Hematopoietic multipotent progenitor cell (in vitro differentiated cells): ENCODE results near the gene KRTAP10-12. TPM values are rescaled to one million over a fixed set of nuclear protein-coding genes. Genes with fewer than 3 reads are reported as not detected.

Experiments
- DNase-seq, 3 donors: peaks; one replicate each; pipeline ENCODE4 v3.0.0-alpha.2; 2011 to 2015; ENCODE audit warnings: low read depth in 2 of 3, low spot score in 2 of 3
- small RNA-seq: library from RNA; depleted of rRNA; stranded (forward); fragments of <200 nt; gene quantifications from one replicate; pipeline ENCODE3, GENCODE V24; 2012
- total RNA-seq: library from RNA; depleted of rRNA; stranded (reverse); fragments of >200 nt; gene quantifications from one replicate; pipeline ENCODE4 v1.2.3, GENCODE V29; 2012

The KRTAP10-12 gene
- total RNA-seq, 1 donor, result not detected

- no peak for DNase-seq
Measured at GRCh38 chr21:44730028-44730395, 33.0 kb downstream of the KRTAP10-12 start.

- DNase-seq, result no peak
Measured at GRCh38 chr21:44730951-44731579, 34.1 kb downstream of the KRTAP10-12 start.

GRCh38 chr21:44732263-44732662, 35.3 kb downstream of the KRTAP10-12 start:
- no peak for DNase-seq

- no peak for DNase-seq
Measured at GRCh38 chr21:44732956-44733355, 36.0 kb downstream of the KRTAP10-12 start.

GRCh38 chr21:44734026-44734745, 37.2 kb downstream of the KRTAP10-12 start:
- no peak for DNase-seq

- DNase-seq, result no peak
Measured at GRCh38 chr21:44734841-44735240, 37.9 kb downstream of the KRTAP10-12 start.

GRCh38 chr21:44735821-44736220, 38.8 kb downstream of the KRTAP10-12 start:
- no peak for DNase-seq

- no peak for DNase-seq
Measured at GRCh38 chr21:44736291-44737004, 39.5 kb downstream of the KRTAP10-12 start.

- DNase-seq, result peak in 2 of 3 donors; percentile 22 to 46
Measured at GRCh38 chr21:44737706-44738354, 40.9 kb downstream of the KRTAP10-12 start.

- DNase-seq, result no peak
Measured at GRCh38 chr21:44738621-44739020, 41.6 kb downstream of the KRTAP10-12 start.

GRCh38 chr21:44739316-44739715, 42.3 kb downstream of the KRTAP10-12 start:
- no peak for DNase-seq

- DNase-seq, result no peak
Measured at GRCh38 chr21:44740742-44741141, 43.8 kb downstream of the KRTAP10-12 start.

GRCh38 chr21:44741921-44742320, 44.9 kb downstream of the KRTAP10-12 start:
- DNase-seq, result no peak

- DNase-seq, result no peak
Measured at GRCh38 chr21:44742418-44743153, 45.6 kb downstream of the KRTAP10-12 start.

Small RNA genes lying within 50 kb of the gene (small RNA-seq; reads per million reads assigned to genes)
- not detected for gene KRTAP12-6P

Other genes starting within 250 kb of the KRTAP10-12 start
- 1.1 TPM for gene LRRC3, start 241.7 kb upstream of the KRTAP10-12 start, total RNA-seq
- not detected for gene KRTAP10-1, start 157.0 kb upstream of the KRTAP10-12 start, total RNA-seq
- gene KRTAP10-2, start 145.7 kb upstream of the KRTAP10-12 start, total RNA-seq, result not detected
- not detected for gene KRTAP10-3, start 138.4 kb upstream of the KRTAP10-12 start, total RNA-seq
- not detected for gene KRTAP10-4, start 123.4 kb upstream of the KRTAP10-12 start, total RNA-seq
- not detected for gene KRTAP10-5, start 116.6 kb upstream of the KRTAP10-12 start, total RNA-seq
- gene KRTAP10-6, start 104.7 kb upstream of the KRTAP10-12 start, total RNA-seq, result not detected
- under 0.01 TPM for gene KRTAP10-7, start 96.6 kb upstream of the KRTAP10-12 start, total RNA-seq
- gene KRTAP10-8, start 85.1 kb upstream of the KRTAP10-12 start, total RNA-seq, result not detected
- not detected for gene KRTAP10-9, start 70.1 kb upstream of the KRTAP10-12 start, total RNA-seq
- gene KRTAP10-10, start 59.8 kb upstream of the KRTAP10-12 start, total RNA-seq, result not detected
- gene KRTAP10-11, start 50.8 kb upstream of the KRTAP10-12 start, total RNA-seq, result not detected
- not detected for gene KRTAP12-4, start 42.5 kb upstream of the KRTAP10-12 start, total RNA-seq
- gene KRTAP12-3, start 39.2 kb upstream of the KRTAP10-12 start, total RNA-seq, result not detected
- under 0.01 TPM for gene KRTAP12-2, start 30.2 kb upstream of the KRTAP10-12 start, total RNA-seq
- gene KRTAP12-1, start 15.0 kb upstream of the KRTAP10-12 start, total RNA-seq, result not detected
- gene TSPEAR, start 14.4 kb downstream of the KRTAP10-12 start, total RNA-seq, result not detected
- gene UBE2G2, start 104.6 kb downstream of the KRTAP10-12 start, total RNA-seq, result 107 TPM
- 80.0 TPM for gene SUMO3, start 120.9 kb downstream of the KRTAP10-12 start, total RNA-seq
- 147 TPM for gene PTTG1IP, start 176.5 kb downstream of the KRTAP10-12 start, total RNA-seq
- gene ITGB2, start 223.7 kb downstream of the KRTAP10-12 start, total RNA-seq, result 169 TPM
- gene SLX9, start 242.9 kb downstream of the KRTAP10-12 start, total RNA-seq, result 14.3 TPM